ENCODE results near the gene SCML2. TPM values are rescaled to one million over a fixed set of nuclear protein-coding genes. Genes with fewer than 3 reads are reported as not detected.

SCML2 gene
- total and polyA plus RNA-seq, 3 donors from 2014 or later: 15.2 to 19.1 (median 15.3) TPM

GRCh38 chrX:18351784-18352183 lies 2.7 kb downstream of the SCML2 start:
- TF ChIP-seq CTCF (IDR thresholded peaks at IDR 0.05) (no peak), POLR2A (IDR thresholded peaks at IDR 0.05) (no peak)
- no peak for DNase-seq
- H3K27me3 ChIP-seq: no peaks in the 10 kb centered on the region
- WGBS, 2 donors: 58 to 74% methylated on average over 2 of the region's 2 CpGs
- no peaks in the 10 kb centered on the region for H3K9me3 ChIP-seq
- H3K4me1 ChIP-seq: no peaks in the 10 kb centered on the region
- H3K36me3 ChIP-seq (ENCODE audit: low read depth, missing control alignments): no peaks in the 10 kb centered on the region
- intact Hi-C loops (cut with DNase I; ENCODE audit: low total_unique reads): no loop called here
- H3K4me3 ChIP-seq: no peak overlapping the region
- no peak overlapping the region for H3K27ac ChIP-seq

GRCh38 chrX:18348047-18348446 lies 6.4 kb downstream of the SCML2 start:
- no peaks in the 10 kb centered on the region for H3K4me1 ChIP-seq
- no peaks in the 10 kb centered on the region for H3K27me3 ChIP-seq
- H3K9me3 ChIP-seq: no peaks in the 10 kb centered on the region
- H3K4me3 ChIP-seq: no peak overlapping the region
- no peak overlapping the region for H3K27ac ChIP-seq
- TF ChIP-seq POLR2A (IDR thresholded peaks at IDR 0.05) (no peak), CTCF (IDR thresholded peaks at IDR 0.05) (no peak)
- WGBS, 2 donors: 66 to 68% methylated on average over 2 of the region's 2 CpGs
- H3K36me3 ChIP-seq (ENCODE audit: low read depth, missing control alignments): no peaks in the 10 kb centered on the region
- intact Hi-C loops (cut with DNase I; ENCODE audit: low total_unique reads): no loop called here
- DNase-seq: no peak

GRCh38 chrX:18309401-18309800 lies 45.1 kb downstream of the SCML2 start:
- H3K27ac ChIP-seq: no peak overlapping the region
- H3K4me1 ChIP-seq: no peaks in the 10 kb centered on the region
- no peaks in the 10 kb centered on the region for H3K36me3 ChIP-seq (ENCODE audit: low read depth, missing control alignments)
- no peak for DNase-seq
- TF ChIP-seq POLR2A (IDR thresholded peaks at IDR 0.05) (no peak), CTCF (IDR thresholded peaks at IDR 0.05) (no peak)
- no peaks in the 10 kb centered on the region for H3K27me3 ChIP-seq
- WGBS, 2 donors: 93% methylated on average over 4 of the region's 4 CpGs
- H3K4me3 ChIP-seq: no peak overlapping the region
- no peaks in the 10 kb centered on the region for H3K9me3 ChIP-seq
- intact Hi-C loops (cut with DNase I; ENCODE audit: low total_unique reads): no loop called here

- intact Hi-C loops (cut with DNase I; ENCODE audit: low total_unique reads): no loop called here
- 77 to 87% methylated on average over 2 of the region's 2 CpGs for WGBS, 2 donors
Observed at GRCh38 chrX:18297251-18297650, 57.2 kb downstream of the SCML2 start.

More at GRCh38 chrX:18297251-18297650, 57.2 kb downstream of the SCML2 start:
- no peak for TF ChIP-seq POLR2A (IDR thresholded peaks at IDR 0.05)
- no peak for TF ChIP-seq CTCF (IDR thresholded peaks at IDR 0.05)
- H3K9me3 ChIP-seq: no peaks in the 10 kb centered on the region
- H3K36me3 ChIP-seq (ENCODE audit: low read depth, missing control alignments): no peaks in the 10 kb centered on the region
- H3K27ac ChIP-seq: no peak overlapping the region
- no peaks in the 10 kb centered on the region for H3K4me1 ChIP-seq
- no peak overlapping the region for H3K4me3 ChIP-seq
- no peaks in the 10 kb centered on the region for H3K27me3 ChIP-seq
- DNase-seq: no peak
